Upper lobe of left lung (tissue), 6 donors: ENCODE results near the gene OR52I2. TPM values are rescaled to one million over a fixed set of nuclear protein-coding genes. Genes with fewer than 3 reads are reported as not detected.

Source experiments
- ATAC-seq, 2 donors: fragments of 200-7000 bp; cut with Tn5 transposase; one replicate each; pipeline ENCODE4 v1.9.1; 2022; ENCODE audit warnings: mild to moderate bottlenecking in 2 of 2, moderate library complexity in 2 of 2; ENCODE audit not compliant: low FRiP score in 2 of 2
- DNase-seq, 2 donors: peaks; one replicate each; pipeline ENCODE4 v3.0.0-alpha.2; 2019 to 2020
- H3K27ac ChIP-seq, 4 donors: fragments of 200-600 bp; sonication (generic); one replicate each; pipeline ENCODE4 v1.5.1; 2016 to 2019
- H3K27me3 ChIP-seq, 4 donors: fragments of 200-600 bp; sonication (generic); one replicate each; pipeline ENCODE4 v1.5.1; 2017 to 2019
- H3K36me3 ChIP-seq, 4 donors: fragments of 200-600 bp; sonication (generic); one replicate each; pipeline ENCODE4 v1.5.1; 2016 to 2019
- H3K4me1 ChIP-seq, 4 donors: fragments of 200-600 bp; sonication (generic); one replicate each; pipeline ENCODE4 v1.5.1; 2018 to 2019
- H3K4me3 ChIP-seq, 4 donors: fragments of 200-600 bp; sonication (generic); one replicate each; pipeline ENCODE4 v1.5.1; 2017 to 2019; ENCODE audit warnings: mild to moderate bottlenecking in 2 of 4, moderate library complexity in 1 of 4
- H3K9me3 ChIP-seq, 4 donors: fragments of 200-600 bp; sonication (generic); one replicate each; pipeline ENCODE4 v1.5.1; 2018 to 2019
- CTCF ChIP-seq, 6 experiments: fragments of 450-650 bp in 4 of 6; fragments of 200-600 bp in 2 of 6; sonication (generic) in 2 of 6; IDR thresholded peaks; one replicate each; pipeline ENCODE4 v1.5.1; 2016 to 2019; ENCODE audit warnings: antibody characterized with exemption in 6 of 6
- EP300 ChIP-seq, 4 donors: sonication (generic); formaldehyde crosslinking; IDR thresholded peaks; one replicate each; pipeline ENCODE4 v1.5.1; 2017; ENCODE audit warnings: antibody characterized with exemption in 4 of 4, control low read depth in 2 of 4
- POLR2A ChIP-seq, 4 donors: fragments of 450-650 bp; IDR thresholded peaks; one replicate each; pipeline ENCODE4 v1.5.1; 2016 to 2017; ENCODE audit warnings: antibody characterized with exemption in 4 of 4, mild to moderate bottlenecking in 2 of 4
- POLR2AphosphoS5 ChIP-seq, 2 donors: sonication (generic); formaldehyde crosslinking; IDR thresholded peaks; one replicate each; pipeline ENCODE4 v1.5.1; 2017; ENCODE audit warnings: antibody characterized with exemption in 2 of 2
- WGBS, 2 donors: methylation state at CpG; one replicate each; pipeline ENCODE4 v1.1.5; 2017 to 2018; 5-methylcytosine and 5-hydroxymethylcytosine counted together
- total RNA-seq, 6 donors: library from RNA; depleted of rRNA in 4 of 6; stranded (reverse); fragments of >200 nt in 4 of 6; gene quantifications; one replicate each; pipeline versions ENCODE4 v1.1.0 to v1.2.1, GENCODE V29; 2016 to 2021
- donor health status: DM: no; HTN: no; CAD: no; lungs with moderate emphysema.
- donor health status: DM: no; HTN: yes; CAD: no; lungs with severe emphysema.

OR52I2 gene
- total RNA-seq, 6 donors from 2014 or later, result not detected

DNA sequence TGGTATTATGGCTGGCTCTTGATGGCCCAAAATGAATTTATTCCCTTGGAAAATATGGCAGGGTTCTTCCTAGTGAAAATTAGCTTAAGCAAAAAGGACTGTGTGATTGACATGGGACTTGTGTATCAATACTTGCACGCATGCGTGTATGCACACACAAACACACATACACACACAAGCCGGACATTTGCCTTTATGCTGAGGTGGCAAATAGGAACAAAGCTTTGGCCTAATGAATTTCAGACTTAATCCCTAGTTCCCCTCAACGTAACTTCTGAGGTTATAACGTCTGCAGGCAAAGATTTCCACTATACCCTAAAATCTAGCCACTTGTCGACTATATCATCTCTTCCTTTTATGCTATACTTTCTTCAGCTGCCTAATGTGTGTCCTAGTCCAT, 2.9 kb upstream of the OR52I2 start:
- Histone ChIP-seq H3K9me3 (no peaks in the 10 kb centered on the region), H3K27ac (no peak overlapping the region), H3K27me3 (no peaks in the 10 kb centered on the region), H3K36me3 (no peaks in the 10 kb centered on the region), H3K4me1 (no peaks in the 10 kb centered on the region), H3K4me3 (no peak overlapping the region)
- ATAC-seq, result no peak
- WGBS, 2 donors, result 86 to 90% methylated on average over 6 of the region's 6 CpGs
- TF ChIP-seq EP300 (IDR thresholded peaks at IDR 0.05) (no peak), CTCF (IDR thresholded peaks at IDR 0.05) (no peak), POLR2AphosphoS5 (IDR thresholded peaks at IDR 0.05) (no peak), POLR2A (IDR thresholded peaks at IDR 0.05) (no peak)
- no peak for DNase-seq

- H3K27me3 ChIP-seq, result no peaks in the 10 kb centered on the region
- no peak for ATAC-seq
- WGBS, 2 donors, result 80 to 81% methylated on average over 1 of the region's 1 CpG
- H3K4me1 ChIP-seq, result no peaks in the 10 kb centered on the region
- H3K27ac ChIP-seq, result no peak overlapping the region
- H3K9me3 ChIP-seq, result no peaks in the 10 kb centered on the region
- TF ChIP-seq POLR2AphosphoS5 (IDR thresholded peaks at IDR 0.05) (no peak), CTCF (IDR thresholded peaks at IDR 0.05) (no peak), EP300 (IDR thresholded peaks at IDR 0.05) (no peak), POLR2A (IDR thresholded peaks at IDR 0.05) (no peak)
- no peaks in the 10 kb centered on the region for H3K36me3 ChIP-seq
- DNase-seq, result no peak
- no peak overlapping the region for H3K4me3 ChIP-seq
Observed at GRCh38 chr11:4580124-4580523, 1.4 kb upstream of the OR52I2 start.

GRCh38 chr11:4589017-4589416, 7.5 kb downstream of the OR52I2 start:
- Histone ChIP-seq H3K27me3 (no peaks in the 10 kb centered on the region), H3K4me3 (no peak overlapping the region), H3K36me3 (no peaks in the 10 kb centered on the region), H3K9me3 (no peaks in the 10 kb centered on the region), H3K4me1 (no peaks in the 10 kb centered on the region), H3K27ac (no peak overlapping the region)
- 55 to 59% methylated on average over 3 of the region's 3 CpGs for WGBS, 2 donors
- no peak for TF ChIP-seq CTCF (IDR thresholded peaks at IDR 0.05)
- TF ChIP-seq POLR2AphosphoS5 (IDR thresholded peaks at IDR 0.05), result no peak
- no peak for TF ChIP-seq EP300 (IDR thresholded peaks at IDR 0.05)
- no peak for TF ChIP-seq POLR2A (IDR thresholded peaks at IDR 0.05)
- no peak for ATAC-seq
- DNase-seq, result no peak

GRCh38 chr11:4593739-4594138, 12.2 kb downstream of the OR52I2 start, which contains the start of gene OR52I1:
Gene OR52I1 (plus strand): TSS chr11:4594039. CDS start chr11:4594039, 0 bp downstream.
- H3K27me3 ChIP-seq, result no peaks in the 10 kb centered on the region
- TF ChIP-seq POLR2AphosphoS5 (IDR thresholded peaks at IDR 0.05) (no peak), EP300 (IDR thresholded peaks at IDR 0.05) (no peak), CTCF (IDR thresholded peaks at IDR 0.05) (no peak)
- DNase-seq (no peak), ATAC-seq (no peak)
- no peak within 1 kb of the TSS for H3K27ac ChIP-seq
- H3K4me3 ChIP-seq, result no peak within 1 kb of the TSS
- peaks cover 4 to 14% (median 6%) of the 10 kb centered on the region in 4 donors for H3K36me3 ChIP-seq
- 91 to 96% methylated on average over 1 of the region's 1 CpG for WGBS, 2 donors
- no peaks in the 10 kb centered on the region for H3K4me1 ChIP-seq
- no peaks in the 10 kb centered on the region for H3K9me3 ChIP-seq

- WGBS, 2 donors, result 88 to 91% methylated on average over 4 of the region's 4 CpGs
- Histone ChIP-seq H3K9me3 (no peaks in the 10 kb centered on the region), H3K27ac (no peak overlapping the region), H3K27me3 (no peaks in the 10 kb centered on the region), H3K4me3 (no peak overlapping the region), H3K4me1 (peaks cover 9 to 16% (median 13%) of the 10 kb centered on the region in 4 donors), H3K36me3 (peaks cover 4 to 43% (median 31%) of the 10 kb centered on the region in 4 donors)
- DNase-seq, result no peak
- ATAC-seq, result no peak
- no peak for TF ChIP-seq CTCF (IDR thresholded peaks at IDR 0.05)
- TF ChIP-seq POLR2A (IDR thresholded peaks at IDR 0.05), result no peak
- no peak for TF ChIP-seq POLR2AphosphoS5 (IDR thresholded peaks at IDR 0.05)
- TF ChIP-seq EP300 (IDR thresholded peaks at IDR 0.05), result no peak
Observed at GRCh38 chr11:4605057-4605456, 23.5 kb downstream of the OR52I2 start.
